ENCODE measurements around the gene ACBD4.

DNA sequence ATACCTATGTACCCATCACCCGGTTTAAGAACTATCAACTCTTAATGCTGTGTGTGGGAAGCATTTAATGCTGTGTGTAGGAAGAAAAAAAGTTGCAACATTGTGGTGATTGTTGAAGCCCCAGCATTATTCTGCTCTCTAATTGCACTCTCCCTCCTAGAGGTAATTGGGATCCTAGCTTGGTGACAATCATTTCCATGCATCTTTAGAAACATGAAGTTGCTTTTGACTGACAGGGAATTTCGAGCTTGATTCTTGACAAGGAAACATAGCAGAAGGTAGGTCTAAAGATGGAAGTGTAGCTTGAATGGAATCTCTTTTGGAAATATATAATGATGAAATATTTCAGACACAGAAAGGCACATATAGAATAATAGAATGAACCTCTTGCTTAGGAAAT is 53.5 kb downstream of the ACBD4 start:
- no peak for TF ChIP-seq EZH2 (IDR thresholded peaks at IDR 0.05; ENCODE audit: insufficient read depth, low read length)
- TF ChIP-seq, protein P1, sequence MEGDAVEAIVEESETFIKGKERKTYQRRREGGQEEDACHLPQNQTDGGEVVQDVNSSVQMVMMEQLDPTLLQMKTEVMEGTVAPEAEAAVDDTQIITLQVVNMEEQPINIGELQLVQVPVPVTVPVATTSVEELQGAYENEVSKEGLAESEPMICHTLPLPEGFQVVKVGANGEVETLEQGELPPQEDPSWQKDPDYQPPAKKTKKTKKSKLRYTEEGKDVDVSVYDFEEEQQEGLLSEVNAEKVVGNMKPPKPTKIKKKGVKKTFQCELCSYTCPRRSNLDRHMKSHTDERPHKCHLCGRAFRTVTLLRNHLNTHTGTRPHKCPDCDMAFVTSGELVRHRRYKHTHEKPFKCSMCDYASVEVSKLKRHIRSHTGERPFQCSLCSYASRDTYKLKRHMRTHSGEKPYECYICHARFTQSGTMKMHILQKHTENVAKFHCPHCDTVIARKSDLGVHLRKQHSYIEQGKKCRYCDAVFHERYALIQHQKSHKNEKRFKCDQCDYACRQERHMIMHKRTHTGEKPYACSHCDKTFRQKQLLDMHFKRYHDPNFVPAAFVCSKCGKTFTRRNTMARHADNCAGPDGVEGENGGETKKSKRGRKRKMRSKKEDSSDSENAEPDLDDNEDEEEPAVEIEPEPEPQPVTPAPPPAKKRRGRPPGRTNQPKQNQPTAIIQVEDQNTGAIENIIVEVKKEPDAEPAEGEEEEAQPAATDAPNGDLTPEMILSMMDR (IDR thresholded peaks at IDR 0.05; ENCODE audit: insufficient read depth, low read depth, low read length) = no peak
